Activated B cell treated with CpG ODN at 0.5 μM for 24 hours (primary cell): ENCODE measurements around the gene PRR30. TPM values are rescaled to one million over a fixed set of nuclear protein-coding genes. Genes with fewer than 3 reads are reported as not detected.

Source experiments
- ATAC-seq: fragments of 200-7000 bp; cut with Tn5 transposase; one replicate; pipeline ENCODE4 v1.10.0; 2021; ENCODE audit warnings: low read depth, mild to moderate bottlenecking, moderate library complexity
- CTCF ChIA-PET: fragments of 350-600 bp; sonication (Branson Sonifier 250); formaldehyde crosslinking; loops from one replicate; lab custom pipeline; 2021; ENCODE audit warnings: antibody characterized with exemption; lab: Charles Lee
- POLR2A ChIA-PET: fragments of 350-600 bp; sonication (Branson Sonifier 250); formaldehyde crosslinking; loops from one replicate; lab custom pipeline; 2021; ENCODE audit warnings: antibody characterized with exemption; lab: Charles Lee
- DNase-seq: peaks from one replicate; pipeline ENCODE4 v3.0.0; 2022
- H3K27ac Mint-ChIP-seq: one replicate; pipeline ENCODE4 v1.8.0; 2020; ENCODE audit warnings: mixed read lengths
- H3K27me3 Mint-ChIP-seq: one replicate; pipeline ENCODE4 v1.8.0; 2021; ENCODE audit warnings: mixed read lengths
- H3K36me3 Mint-ChIP-seq: one replicate; pipeline ENCODE4 v1.8.0; 2021; ENCODE audit warnings: low read depth, mixed read lengths
- H3K4me1 Mint-ChIP-seq: one replicate; pipeline ENCODE4 v1.8.0; 2021; ENCODE audit warnings: mixed read lengths
- H3K4me3 Mint-ChIP-seq: one replicate; pipeline ENCODE4 v1.8.0; 2020; ENCODE audit warnings: mild to moderate bottlenecking, mixed read lengths
- H3K9me3 Mint-ChIP-seq: one replicate; pipeline ENCODE4 v1.8.0; 2020; ENCODE audit warnings: mixed read lengths
- intact Hi-C: fragments of 100-400 bp; cut with micrococcal nuclease; formaldehyde crosslinking; loops from one replicate; pipeline ENCODE4 v1.15.1; 2024
- total RNA-seq: library from RNA; stranded (reverse); gene quantifications from 2 replicates; pipeline ENCODE4 v1.2.3, GENCODE V29; 2022
- TF ChIP-seq, protein P1 (sequence below): fragments of 200-600 bp; IDR thresholded peaks from one replicate; pipeline ENCODE4 v1.8.0; 2022; ENCODE audit warnings: antibody characterized with exemption, mild to moderate bottlenecking

Gene PRR30
- total RNA-seq, 1 donor from 2014 or later = not detected

DNA sequence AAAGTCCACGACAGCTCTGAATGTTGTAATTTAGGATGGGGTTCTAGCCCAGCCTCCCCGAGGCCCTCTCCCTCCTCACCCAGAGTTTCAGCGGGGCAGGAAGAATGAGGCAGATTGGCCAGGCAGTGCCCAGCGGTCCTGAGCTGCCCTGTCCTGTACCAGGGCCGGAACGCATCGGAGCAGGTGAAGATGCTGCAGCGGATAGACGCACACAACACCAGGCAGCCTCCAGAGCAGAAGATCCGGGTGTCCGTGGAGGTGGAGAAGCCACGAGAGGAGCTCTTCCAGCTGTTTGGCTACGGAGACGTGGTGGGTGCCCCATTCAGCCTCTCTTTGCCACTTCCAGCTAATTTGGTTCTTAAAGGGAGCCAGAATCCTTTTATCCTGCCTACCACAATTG is 41.9 kb downstream of the PRR30 start:
- CTCF ChIA-PET = interaction anchor here (0.7 to 2.1 kb wide), 8 partner anchors 16 to 206 kb away, joined by 3 to 14 read pairs (median 4); no protein-coding TSS in a partner anchor
- Mint-ChIP-seq H3K9me3 (no peaks in the 10 kb centered on the region), H3K4me3 (no peak overlapping the region), H3K36me3 (no peaks in the 10 kb centered on the region), H3K27ac (no peak overlapping the region), H3K27me3 (no peaks in the 10 kb centered on the region), H3K4me1 (peaks cover 11% of the 10 kb centered on the region)
- intact Hi-C loops = no loop called here
- ATAC-seq (no peak), DNase-seq (no peak)
- TF ChIP-seq, protein P1, sequence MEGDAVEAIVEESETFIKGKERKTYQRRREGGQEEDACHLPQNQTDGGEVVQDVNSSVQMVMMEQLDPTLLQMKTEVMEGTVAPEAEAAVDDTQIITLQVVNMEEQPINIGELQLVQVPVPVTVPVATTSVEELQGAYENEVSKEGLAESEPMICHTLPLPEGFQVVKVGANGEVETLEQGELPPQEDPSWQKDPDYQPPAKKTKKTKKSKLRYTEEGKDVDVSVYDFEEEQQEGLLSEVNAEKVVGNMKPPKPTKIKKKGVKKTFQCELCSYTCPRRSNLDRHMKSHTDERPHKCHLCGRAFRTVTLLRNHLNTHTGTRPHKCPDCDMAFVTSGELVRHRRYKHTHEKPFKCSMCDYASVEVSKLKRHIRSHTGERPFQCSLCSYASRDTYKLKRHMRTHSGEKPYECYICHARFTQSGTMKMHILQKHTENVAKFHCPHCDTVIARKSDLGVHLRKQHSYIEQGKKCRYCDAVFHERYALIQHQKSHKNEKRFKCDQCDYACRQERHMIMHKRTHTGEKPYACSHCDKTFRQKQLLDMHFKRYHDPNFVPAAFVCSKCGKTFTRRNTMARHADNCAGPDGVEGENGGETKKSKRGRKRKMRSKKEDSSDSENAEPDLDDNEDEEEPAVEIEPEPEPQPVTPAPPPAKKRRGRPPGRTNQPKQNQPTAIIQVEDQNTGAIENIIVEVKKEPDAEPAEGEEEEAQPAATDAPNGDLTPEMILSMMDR = no peak
- POLR2A ChIA-PET = interaction anchor here (2.1 kb wide), 1 partner anchor 26 kb away, joined by 7 read pairs; the partner anchor contains the start of gene OST4

DNA sequence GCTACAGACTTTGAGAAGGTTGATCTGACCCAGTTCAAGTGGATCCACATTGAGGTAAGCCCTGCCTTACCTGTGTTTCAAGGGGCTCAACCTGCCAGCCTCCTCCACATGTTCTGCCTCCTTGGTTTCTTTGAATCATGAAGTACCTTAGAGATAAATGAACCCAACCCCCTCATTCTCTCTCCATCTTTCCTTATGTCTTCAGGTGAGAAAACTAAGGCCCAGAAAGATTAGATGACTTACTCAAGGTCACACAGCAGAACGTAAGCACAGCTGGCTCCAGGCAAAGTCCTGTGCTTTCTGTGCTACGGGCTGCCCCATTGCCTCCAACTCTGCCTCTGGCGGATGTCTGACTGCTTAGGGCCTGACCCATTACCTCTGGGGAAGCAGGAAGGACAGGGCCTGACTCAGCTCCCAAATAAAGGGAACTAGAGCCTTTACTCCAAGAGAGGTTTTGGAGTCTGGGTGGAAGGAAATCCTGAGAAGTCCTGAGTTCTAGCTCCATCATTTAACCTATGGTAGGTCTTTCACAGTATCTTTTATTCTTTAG is 42.4 kb downstream of the PRR30 start:
- no peak overlapping the region for H3K4me3 Mint-ChIP-seq
- no peaks in the 10 kb centered on the region for H3K36me3 Mint-ChIP-seq
- H3K27me3 Mint-ChIP-seq = no peaks in the 10 kb centered on the region
- TF ChIP-seq, protein P1 = no peak
- H3K9me3 Mint-ChIP-seq = no peaks in the 10 kb centered on the region
- intact Hi-C loops = loop anchor here (1.0 kb wide), 1 partner anchor 11 kb away; the partner anchor contains the start of gene KHK
- peaks cover 11% of the 10 kb centered on the region for H3K4me1 Mint-ChIP-seq
- H3K27ac Mint-ChIP-seq = no peak overlapping the region
- ChIA-PET CTCF (interaction anchor here (0.7 to 2.1 kb wide), 8 partner anchors 9 to 206 kb away, joined by 3 to 14 read pairs (median 4); no protein-coding TSS in a partner anchor), POLR2A (interaction anchor here (1.4 to 2.1 kb wide), 3 partner anchors 26 to 115 kb away, joined by 4 to 7 read pairs (median 6); partner anchors contain the start of genes ATRAID, OST4, PREB and SLC5A6)
- DNase-seq (no peak), ATAC-seq (no peak)

DNA sequence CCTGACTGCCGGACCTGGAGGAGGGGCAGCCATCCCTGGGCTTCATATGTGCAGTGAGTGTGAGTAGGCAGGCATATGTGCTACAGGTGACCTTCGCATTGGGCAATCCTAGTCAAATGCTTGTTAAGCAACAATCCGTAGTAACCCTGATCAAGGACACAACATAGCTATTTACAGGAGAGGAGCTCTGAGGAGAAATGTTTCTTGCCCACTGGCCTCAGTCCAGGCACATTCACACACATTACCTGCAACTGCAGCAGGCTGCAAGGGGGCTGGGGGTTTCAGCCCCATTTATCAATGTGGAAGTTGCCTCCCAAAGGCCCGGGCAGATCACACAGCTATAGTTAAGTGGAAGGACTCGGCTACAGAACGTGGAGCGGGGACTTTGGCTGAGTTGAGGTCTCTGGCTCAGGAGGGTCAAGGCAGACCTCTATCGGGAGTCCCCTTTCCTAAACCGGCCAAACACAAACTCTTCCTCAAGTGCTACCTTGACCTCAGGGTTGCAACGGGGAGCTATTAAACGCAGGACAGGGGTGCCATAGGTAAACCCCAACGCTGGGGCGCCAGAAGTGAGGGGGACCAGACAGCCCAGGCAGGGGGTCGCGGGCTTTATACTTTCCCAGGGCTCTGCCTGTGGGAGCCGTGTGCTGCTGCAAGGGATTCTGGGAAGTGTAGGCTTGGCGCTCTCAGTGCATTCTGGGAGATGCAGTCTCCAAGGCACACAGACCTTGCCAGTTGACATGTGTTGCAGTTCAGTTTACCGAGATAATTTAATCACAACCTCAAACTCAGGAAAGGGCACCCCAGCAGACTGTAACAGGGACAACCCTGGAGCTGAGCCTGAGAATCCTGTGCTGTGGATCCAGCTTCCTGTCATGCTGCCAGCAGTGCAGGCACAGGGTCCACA is 43.2 kb downstream of the PRR30 start:
- no peaks in the 10 kb centered on the region for H3K9me3 Mint-ChIP-seq
- ChIA-PET POLR2A (interaction anchor here (0.9 to 2.1 kb wide), 4 partner anchors 9 to 116 kb away, joined by 3 to 7 read pairs (median 5); partner anchors contain the start of genes ATRAID, OST4, PREB and SLC5A6), CTCF (interaction anchor here (1.1 to 2.1 kb wide), 3 partner anchors 10 to 185 kb away, joined by 3 to 14 read pairs (median 8); no protein-coding TSS in a partner anchor)
- DNase-seq = no peak
- peak overlapping the region; percentile 81 for H3K4me3 Mint-ChIP-seq
- H3K4me1 Mint-ChIP-seq = peaks cover 11% of the 10 kb centered on the region
- no peak overlapping the region for H3K27ac Mint-ChIP-seq
- no peaks in the 10 kb centered on the region for H3K27me3 Mint-ChIP-seq
- no peaks in the 10 kb centered on the region for H3K36me3 Mint-ChIP-seq
- TF ChIP-seq, protein P1 = no peak
- ATAC-seq = peak; percentile 98
- intact Hi-C loops = loop anchor here (1.0 kb wide), 1 partner anchor 10 kb away; the partner anchor contains the start of gene KHK

DNA sequence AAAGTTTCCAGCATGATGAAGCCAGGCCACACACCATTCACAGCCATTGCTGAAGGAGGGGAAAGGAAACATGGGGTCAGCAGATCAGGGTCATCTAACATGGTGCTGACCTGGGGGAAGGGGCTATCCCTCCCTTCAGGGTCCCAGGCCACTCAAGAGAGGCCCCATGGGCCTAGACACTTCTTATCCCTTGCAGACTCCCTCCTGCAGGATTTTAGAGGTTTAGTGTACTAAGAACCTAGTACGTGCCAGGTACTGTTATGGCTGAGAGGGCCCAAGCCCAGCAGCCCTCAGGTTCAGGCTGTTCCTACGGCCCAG is 43.8 kb downstream of the PRR30 start:
- DNase-seq (no peak), ATAC-seq (no peak)
- no peaks in the 10 kb centered on the region for H3K27me3 Mint-ChIP-seq
- ChIA-PET CTCF (interaction anchor here (0.6 kb wide), 1 partner anchor 184 kb away, joined by 3 read pairs; no protein-coding TSS in a partner anchor), POLR2A (interaction anchor here (0.9 to 2.1 kb wide), 3 partner anchors 8 to 116 kb away, joined by 3 to 7 read pairs (median 4); partner anchors contain the start of genes ATRAID, OST4 and SLC5A6)
- TF ChIP-seq, protein P1 = no peak
- peaks cover 11% of the 10 kb centered on the region for H3K4me1 Mint-ChIP-seq
- H3K36me3 Mint-ChIP-seq = no peaks in the 10 kb centered on the region
- H3K4me3 Mint-ChIP-seq = no peak overlapping the region
- H3K9me3 Mint-ChIP-seq = no peaks in the 10 kb centered on the region
- no peak overlapping the region for H3K27ac Mint-ChIP-seq
- intact Hi-C loops = no loop called here
